ENCODE data around the gene FAHD1.
A peak's percentile ranks its signal among the peaks of the same experiment; 100 is the strongest.

The FAHD1 gene

DNA sequence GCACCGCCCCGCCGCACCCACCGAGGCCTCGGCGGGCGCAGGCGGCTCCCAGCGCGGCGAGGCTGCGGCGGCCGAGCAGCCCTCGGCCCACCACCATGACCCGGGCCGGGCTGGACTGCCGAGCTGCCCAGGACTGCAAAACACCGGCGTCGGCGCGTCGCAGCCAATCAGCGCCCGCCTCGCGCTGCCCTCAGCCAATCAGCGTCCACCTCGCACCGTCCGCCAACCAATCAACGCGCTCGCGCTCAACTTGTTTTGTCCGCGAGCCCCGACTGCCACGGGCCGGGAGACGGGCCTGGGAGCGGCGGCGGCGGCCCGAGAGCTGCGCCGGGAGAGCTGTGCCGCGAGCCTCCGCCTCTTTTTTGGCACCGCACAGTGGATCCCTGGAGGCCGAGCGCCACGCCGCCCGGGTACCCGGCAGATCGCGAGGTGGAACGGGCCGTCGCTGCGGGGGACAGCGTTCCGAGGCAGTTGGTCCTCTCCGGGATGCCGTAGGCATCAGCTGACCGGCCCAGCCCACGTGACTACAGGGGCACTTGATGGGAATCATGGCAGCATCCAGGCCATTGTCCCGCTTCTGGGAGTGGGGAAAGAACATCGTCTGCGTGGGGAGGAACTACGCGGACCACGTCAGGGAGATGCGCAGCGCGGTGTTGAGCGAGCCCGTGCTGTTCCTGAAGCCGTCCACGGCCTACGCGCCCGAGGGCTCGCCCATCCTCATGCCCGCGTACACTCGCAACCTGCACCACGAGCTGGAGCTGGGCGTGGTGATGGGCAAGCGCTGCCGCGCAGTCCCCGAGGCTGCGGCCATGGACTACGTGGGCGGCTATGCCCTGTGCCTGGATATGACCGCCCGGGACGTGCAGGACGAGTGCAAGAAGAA lies at the start of gene FAHD1, which contains the start of gene HAGH:
Gene FAHD1, plus strand, starts transcription at position 516 of the 883 bp plus-strand sequence. Its CDS starts 33 bp downstream, at position 549.
Gene HAGH, minus strand, starts transcription at position 135 of the 883 bp plus-strand sequence. Its CDS starts 38 bp downstream, at position 97.
- peak; percentile 77 to 85 (median 81) for DNase-seq (ENCODE audit: low read depth in 3 of 3, low spot score in 1 of 3)

DNA sequence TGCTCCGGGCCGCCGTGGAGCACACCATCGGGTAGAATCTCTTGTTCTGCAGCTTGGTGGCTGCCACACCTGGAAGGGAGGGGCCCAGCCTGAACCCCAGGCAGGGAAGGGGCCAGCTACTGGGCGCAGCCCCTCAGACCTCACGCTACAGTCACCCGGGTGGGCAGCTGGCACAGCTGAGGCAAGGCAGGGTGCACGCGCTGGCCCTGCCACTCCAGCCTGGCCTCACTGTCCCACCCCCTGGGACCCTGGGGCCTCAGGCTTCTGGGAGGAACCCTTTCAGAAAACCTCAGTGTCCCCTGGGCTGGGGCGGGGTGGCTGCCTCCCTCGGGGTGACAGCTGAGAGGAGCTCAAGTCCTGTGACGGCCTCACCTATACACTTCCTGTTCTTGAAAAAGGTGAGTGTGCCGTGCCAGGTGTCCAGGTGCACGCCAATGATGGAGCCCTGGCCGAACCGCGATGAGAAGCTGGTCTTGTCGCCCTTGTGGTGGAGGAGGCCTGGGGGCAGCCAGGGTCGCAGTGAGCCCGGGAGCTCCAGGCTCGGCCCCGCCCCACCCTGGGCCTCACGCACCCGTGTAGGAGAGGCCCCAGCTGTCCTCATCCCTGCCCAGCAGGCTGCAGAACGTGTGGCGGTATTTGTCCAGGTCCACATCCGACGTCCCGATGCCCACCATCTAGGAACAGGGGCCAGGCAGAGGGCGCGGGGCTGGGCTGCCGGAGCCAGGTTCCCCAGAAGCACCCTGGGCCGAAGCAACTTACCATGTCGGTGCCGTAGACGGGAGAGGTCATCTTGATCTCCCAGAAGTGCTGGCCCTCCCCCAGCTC lies 49.4 kb upstream of the FAHD1 start:
- no peak for DNase-seq (ENCODE audit: low read depth in 3 of 3, low spot score in 1 of 3)

DNA sequence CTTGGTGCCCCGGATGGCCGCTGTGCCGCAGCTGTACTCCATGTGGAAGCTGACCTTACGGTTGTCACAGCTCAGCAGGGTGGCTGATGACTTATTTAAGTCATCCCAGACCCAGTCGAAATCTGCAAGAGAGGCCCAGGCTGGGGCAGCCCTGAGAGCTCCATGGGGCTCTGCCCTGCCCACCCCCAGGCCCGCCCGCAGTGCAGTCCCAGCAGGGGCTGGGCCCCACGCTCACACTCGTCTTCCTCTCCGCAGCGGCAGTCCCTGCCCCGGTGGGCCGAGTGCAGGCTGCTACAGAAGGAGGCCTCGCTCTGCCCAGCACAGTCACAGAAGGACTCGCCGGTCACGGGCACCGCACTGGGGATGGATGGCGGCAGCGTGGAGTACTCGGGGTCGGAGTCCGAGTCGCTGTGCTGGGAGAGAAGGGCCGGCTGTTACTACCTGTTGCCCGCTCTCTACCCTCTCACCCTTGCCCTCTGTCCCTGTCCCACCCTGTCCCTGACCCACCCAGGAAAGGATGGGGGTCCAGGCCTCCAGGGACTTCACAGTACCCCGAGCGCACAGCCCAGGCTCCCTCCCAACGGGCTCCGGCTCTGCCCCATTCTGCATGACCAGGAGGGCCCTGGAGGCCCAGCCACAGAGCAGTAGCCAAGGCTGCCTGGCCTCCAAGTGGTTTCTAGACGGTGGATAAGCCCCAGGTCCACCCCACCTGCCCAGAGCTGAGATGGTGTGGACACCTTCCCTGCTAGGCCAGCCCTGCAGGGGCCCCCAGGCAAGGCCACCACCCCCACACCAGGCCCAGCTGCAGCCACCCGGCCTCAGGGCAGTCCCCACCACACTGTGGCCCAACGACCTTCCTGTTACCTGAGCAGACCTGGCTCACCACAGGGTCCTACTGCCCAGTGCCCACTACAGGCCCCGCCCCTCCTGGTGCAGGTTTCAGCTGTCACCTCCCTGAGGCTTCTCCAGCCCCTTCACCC lies 48.5 kb upstream of the FAHD1 start:
- DNase-seq (ENCODE audit: low read depth in 3 of 3, low spot score in 1 of 3): no peak

DNA sequence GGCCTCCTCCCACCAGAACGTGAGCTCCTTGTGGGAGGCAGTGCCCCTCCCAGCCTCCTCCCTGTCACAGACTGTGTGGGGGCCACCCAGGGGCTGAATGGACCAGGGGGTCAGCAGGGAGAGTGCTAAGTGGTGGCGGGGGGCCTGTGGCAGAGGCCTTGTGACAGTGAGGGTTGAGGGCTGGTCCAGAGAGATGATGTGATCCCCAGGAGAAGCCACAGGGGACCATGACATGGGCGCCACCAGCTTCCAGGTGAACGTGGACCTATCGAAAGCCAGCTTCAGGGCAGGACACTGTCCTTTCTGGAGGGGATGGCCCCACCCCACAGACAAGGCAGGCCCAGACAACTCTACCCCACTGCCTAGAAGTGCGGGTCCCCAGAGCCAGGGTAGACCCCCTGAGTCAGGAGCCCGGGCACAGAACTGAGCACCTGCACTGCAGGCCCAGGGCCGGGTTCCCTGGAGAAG lies 47.7 kb upstream of the FAHD1 start:
- DNase-seq (ENCODE audit: low read depth in 3 of 3, low spot score in 1 of 3): no peak

DNA sequence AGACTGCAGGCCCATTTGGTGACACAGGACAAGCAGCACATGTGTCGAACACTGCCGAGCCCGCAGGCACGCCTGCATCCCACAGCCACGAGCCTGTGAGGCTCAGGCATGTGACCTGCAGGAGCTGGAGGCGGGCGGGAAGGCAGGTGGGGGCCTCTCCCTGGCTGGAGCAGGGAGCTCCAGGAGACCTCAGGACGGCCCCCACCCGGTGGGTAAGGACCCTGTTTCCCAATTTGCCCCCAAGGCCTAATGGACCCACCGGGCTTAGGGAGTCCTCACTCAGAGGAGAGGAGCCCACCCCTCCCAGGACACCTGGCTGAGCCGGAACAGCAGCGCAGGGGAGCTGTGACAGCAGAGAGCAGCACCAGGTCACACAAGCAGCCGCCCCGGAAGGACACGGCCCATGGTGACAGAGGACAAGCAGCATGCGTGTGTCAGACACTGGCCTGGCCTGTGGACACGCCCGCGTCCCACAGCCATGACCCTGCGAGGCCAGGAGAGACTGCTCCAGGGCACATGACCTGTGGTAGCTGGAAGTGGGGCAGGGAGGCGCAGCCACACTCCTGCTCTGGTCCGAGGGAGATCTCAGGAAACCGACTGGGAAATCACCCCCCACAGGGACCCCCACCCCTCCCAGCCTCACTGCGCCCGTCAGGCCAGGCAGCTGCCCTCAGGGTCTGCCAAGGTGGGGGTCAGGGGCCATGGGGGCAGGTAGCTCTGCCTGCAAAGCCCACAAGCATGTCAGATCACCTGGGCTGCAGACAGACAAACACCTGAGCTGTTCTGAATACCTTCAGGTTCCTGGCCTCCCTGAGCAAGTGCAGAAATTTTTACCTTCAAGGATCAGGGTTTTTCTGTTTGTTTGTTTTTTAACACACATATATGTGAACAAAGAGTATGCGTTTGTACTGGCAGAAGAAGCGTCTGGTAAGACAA lies 47.0 kb upstream of the FAHD1 start:
- DNase-seq (ENCODE audit: low read depth in 3 of 3, low spot score in 1 of 3): no peak

DNA sequence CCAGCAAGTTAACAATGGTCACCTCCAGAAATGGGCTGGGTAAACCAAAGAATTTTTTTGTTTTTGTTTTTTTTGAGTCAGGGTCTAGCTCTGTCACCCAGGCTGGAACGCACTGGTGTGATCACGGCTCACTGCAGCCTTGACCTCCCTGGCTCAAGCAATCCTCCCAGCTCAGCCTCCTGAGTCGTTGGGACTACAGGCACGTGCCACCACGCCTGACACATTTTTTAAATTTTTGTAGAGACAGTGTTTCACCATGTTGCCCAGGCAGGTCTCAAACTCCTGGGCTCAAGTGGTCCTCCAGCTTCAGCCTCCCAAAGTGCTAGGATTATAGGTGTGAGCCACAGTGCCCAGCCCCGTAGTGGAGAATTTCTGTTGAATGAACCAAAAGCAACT lies 46.3 kb upstream of the FAHD1 start:
- no peak for DNase-seq (ENCODE audit: low read depth in 3 of 3, low spot score in 1 of 3)

DNA sequence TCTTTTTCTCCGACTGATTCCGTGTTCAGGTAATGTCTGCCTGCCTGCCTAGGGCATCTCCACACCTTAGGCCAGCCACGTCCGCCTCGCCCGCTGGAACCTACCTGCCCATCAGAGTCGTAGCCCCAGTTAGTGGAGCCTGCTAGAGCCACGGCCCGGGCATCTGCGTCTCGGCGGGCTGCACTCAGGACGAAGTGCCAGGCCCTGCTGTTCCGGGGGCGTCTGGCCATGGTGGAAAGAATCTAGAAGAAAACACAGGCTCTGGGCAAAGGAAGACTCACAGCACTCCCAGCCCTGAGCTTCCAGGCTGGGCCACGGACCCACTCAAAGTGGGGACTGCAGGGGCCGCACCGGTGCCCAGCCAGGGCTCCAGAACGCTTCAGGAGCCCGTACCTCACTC lies 45.8 kb upstream of the FAHD1 start:
- DNase-seq (ENCODE audit: low read depth in 3 of 3, low spot score in 1 of 3): no peak

DNA sequence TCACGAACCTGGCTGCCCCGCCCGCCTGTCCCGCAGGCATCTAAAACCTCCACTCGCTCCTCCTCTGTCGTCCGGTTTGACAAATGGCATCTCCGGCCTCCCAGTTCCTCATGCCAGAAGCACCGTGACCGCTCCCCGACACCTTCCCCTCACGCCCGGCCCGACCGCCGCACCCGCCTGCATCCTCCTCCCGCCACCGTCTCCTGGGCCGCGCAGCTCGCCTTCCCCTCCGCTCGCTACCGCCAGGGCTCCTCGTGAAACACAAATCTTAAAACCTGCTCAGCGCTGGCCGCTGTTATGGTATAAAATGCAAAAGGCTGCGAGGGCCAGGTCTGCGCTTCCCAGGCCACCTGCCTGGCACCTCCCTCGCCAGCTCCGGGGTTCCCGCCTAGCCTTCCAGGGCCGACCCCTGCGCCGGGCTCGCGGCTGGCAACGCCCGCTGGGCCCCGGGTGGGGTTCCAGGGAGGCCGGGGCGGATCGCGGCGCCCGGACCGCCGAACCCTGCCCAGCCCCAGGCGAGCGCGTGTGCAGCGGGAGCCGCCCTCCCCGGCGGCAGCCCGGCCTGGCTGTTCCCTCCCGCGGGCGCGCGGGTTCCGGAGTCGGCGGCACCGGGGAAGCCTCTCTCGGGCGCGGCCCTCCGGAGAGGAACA lies 45.1 kb upstream of the FAHD1 start:
- no peak for DNase-seq (ENCODE audit: low read depth in 3 of 3, low spot score in 1 of 3)

DNA sequence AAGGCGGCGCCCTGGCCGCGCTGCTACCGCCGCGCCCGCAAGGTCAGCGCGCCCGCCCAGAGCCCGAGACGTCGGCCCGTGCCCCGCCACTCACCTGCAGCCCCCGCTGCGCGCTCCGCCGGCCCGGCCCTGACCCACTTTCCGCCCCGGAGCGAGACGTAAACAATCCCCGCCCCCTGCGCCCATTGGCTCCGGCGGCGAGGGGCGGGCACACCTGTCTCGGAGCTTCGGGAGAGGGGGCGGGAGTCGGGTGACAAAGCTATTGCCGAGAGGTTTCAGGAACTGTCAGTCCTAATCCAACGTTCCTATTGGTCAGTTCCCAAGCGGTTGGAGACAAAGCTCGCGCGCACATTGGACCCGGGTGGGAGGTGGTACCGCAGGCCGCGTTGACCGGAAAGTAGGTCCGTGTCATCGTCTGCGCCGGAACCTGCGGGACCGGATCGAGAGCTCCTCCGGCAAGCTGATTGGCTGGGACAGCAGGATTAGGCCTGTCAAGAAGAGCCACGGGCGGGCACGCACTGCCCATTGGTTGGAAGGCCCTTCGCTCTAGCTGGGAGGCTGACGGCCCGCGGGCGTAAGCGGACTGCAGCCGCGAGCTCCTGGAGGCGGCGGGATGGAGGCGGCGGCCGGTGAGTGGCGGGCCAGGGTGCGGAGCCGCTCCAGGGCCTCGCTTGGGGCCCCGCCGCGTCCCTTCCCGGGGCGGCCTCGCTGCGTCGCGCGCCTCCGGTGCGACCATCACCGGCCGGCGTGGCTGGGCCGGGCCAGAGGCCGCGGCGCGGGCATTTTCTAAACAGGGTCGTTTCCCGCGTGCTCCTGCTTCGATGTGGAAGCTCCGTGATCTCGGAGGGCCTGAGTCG lies 44.4 kb upstream of the FAHD1 start, which contains the start of the genes NUBP2 and SPSB3:
Gene NUBP2, plus strand, starts transcription at position 553 of the 857 bp plus-strand sequence. Its CDS starts 61 bp downstream, at position 614.
Gene SPSB3, minus strand, starts transcription at position 164 of the 857 bp plus-strand sequence. CDS start 1,088 bp downstream, outside the sequence.
- peak; percentile 88 to 97 (median 96) for DNase-seq (ENCODE audit: low read depth in 3 of 3, low spot score in 1 of 3)

DNA sequence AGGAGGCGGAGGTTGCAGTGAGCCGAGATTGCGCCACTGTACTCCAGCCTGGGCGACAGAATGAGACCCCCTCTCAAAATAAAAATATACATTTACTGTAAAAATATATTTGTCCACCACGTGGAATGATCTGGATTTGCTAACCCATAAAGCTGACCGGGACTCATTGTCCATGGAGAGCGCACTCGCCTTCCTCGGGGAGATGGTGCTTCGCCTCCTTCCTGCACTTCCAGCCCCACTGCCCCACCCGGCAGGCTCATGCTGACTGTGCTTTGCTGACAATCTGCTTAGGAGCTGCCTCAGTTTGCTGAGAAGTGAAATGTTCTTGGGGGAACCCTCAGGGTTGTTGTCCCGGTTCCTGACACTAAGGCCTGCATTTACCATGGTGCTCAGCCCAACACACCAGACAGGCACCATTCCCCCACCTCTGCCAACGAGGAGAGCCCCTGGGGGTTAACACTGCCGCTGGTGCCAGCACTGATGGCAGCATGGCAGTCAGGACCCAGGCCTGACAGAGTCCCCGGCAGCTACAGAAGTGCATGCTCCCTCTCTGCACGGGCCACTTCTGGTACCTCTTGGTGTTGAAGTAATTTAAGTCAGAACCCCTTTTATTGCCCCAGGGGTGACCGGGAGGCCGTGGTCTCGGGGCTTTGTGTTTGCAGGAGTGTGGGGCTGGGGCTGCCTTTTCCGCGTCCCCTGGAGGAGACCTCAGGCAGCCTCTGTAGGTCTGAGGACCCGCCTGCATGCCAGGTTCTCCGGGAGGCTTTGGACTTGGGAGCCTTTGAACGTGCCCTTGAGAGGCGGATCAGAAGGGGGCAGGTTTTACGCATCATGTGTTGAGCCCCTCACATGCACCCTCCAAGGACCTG lies 41.8 kb upstream of the FAHD1 start:
- DNase-seq (ENCODE audit: low read depth in 3 of 3, low spot score in 1 of 3): no peak

DNA sequence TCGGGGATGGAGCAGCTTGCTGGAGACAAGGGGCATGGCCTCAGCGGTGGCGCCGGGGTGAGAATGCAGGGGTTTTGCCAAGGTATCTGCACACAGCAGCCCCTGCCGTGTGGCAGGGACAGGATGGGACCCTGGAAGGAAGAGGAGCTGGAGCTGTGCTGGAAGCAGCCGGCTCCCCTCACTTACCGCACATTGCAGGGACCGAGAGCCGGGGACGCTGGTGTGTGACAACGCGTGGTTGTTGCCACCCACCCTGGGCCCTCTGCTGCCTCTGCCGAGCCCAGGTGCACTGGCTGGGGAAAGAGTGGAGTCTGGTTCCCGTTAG lies 41.2 kb upstream of the FAHD1 start:
- no peak for DNase-seq (ENCODE audit: low read depth in 3 of 3, low spot score in 1 of 3)

DNA sequence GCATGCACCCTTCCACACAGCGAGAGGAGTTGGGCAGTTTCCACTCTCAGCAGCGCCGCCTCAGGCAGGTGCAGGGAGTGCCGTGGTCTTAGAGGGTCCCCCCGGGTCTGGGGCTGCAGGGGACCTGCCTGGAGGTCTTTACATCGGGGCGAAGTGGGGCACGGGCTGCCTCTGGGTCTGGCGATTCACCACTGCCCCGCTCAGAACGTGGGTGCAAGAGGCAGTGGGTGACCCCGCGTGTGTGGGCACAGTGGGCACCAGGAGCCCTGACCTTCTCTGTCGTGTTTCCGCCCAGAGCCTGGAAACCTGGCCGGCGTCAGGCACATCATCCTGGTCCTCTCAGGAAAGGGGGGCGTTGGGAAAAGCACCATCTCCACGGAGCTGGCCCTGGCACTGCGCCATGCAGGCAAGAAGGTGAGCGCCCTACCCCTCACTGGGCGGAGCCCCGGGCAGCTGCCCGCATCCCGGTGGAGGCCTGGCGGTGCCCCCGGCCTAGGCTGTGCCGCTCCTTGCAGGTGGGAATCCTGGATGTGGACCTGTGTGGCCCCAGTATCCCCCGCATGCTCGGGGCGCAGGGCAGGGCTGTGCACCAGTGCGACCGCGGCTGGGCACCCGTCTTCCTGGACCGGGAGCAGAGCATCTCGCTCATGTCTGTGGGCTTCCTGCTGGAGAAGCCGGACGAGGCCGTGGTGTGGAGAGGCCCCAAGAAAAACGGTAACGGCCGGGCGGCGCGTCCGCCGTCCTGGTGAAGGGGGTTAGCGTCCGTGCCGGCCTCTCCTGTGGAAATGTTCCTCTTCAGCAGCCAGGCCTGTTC lies 40.6 kb upstream of the FAHD1 start:
- DNase-seq (ENCODE audit: low read depth in 3 of 3, low spot score in 1 of 3): no peak

DNA sequence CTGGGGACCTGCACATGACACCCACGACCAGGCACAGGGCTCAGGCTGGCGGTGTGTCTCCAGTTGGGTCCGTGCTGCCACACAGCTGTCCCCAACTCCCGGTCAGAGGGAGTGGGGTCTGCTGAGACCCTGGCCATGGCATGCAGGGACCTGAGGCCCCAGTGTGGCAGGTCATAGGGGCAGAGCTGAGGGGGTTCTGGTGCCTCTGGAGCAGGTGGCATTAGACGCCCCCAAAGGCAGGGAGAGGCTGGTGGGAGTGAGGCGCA lies 40.0 kb upstream of the FAHD1 start:
- DNase-seq (ENCODE audit: low read depth in 3 of 3, low spot score in 1 of 3): no peak

DNA sequence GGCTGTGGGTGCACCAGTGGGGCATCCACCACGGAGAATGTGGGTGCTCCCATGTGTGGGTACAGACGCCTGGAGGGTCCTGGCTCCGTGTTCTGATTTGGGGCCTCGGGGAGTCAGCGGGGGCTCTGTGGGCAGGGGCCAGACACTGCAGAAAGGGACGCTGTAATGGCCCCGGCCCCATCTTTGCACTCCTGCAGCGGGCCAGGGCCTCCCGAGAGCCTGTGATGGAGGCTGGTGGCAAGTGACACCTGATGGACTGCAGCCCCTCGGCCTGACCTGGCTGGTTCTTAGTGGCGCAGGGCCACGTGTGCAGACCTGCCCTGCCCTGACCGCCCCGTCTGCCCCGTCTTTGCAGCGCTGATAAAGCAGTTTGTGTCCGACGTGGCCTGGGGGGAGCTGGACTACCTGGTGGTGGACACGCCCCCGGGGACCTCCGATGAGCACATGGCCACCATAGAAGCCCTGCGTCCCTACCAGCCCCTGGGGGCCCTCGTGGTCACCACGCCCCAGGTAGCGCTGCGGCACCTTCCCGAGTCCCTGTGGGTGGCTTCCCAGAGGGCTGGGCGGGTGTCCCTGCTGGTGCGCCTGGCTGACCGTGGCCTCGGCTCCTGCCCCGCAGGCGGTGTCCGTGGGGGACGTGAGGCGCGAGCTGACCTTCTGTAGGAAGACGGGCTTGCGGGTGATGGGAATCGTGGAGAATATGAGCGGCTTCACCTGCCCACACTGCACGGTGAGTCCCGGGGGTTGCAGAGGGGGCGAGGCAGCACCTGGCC lies 39.5 kb upstream of the FAHD1 start:
- no peak for DNase-seq (ENCODE audit: low read depth in 3 of 3, low spot score in 1 of 3)

DNA sequence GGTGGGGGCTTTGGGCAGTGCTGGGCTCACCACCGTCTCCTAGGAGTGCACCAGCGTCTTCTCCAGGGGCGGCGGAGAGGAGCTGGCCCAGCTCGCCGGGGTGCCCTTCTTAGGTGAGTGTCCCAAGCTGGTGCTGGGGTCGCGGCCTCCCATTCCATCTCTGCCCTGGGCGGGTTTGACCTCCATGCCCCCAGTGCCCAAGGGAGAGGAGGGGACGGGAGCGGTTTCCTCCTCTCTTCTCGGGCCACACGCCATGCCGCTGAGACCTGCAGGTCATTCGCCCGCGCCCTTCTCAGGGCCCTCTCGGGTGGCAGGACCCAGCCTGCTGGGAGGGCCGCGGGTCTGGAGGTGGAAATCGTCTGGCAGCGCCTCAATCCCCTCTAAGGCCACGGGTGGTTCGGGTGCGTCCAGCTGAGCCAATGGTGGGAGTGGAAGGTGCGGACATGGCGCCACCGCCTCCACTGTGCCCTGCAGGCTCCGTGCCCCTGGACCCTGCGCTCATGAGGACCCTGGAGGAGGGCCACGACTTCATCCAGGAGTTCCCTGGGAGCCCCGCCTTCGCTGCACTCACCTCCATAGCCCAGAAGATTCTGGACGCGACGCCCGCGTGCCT lies 38.8 kb upstream of the FAHD1 start:
- DNase-seq (ENCODE audit: low read depth in 3 of 3, low spot score in 1 of 3): no peak

Data from stimulated activated CD4-positive, alpha-beta T cell treated with anti-CD3 and anti-CD28 coated beads, TNF-alpha, amount 100 ng/mL, for 1 hour (primary cell).